Middle frontal gyrus (tissue), 1 donor: ENCODE measurements around the gene KIAA0513.

Experiments
- DNase-seq: peaks from one replicate; pipeline ENCODE4 v3.0.0-alpha.2; 2015; ENCODE audit warnings: low spot score; ENCODE audit errors: extremely low spot score

The KIAA0513 gene

GRCh38 chr16:85134076-85134788 is 106.6 kb downstream of the KIAA0513 start:
- DNase-seq: no peak

GRCh38 chr16:85134789-85135142 is 107.2 kb downstream of the KIAA0513 start:
- no peak for DNase-seq

- no peak for DNase-seq
Observed at GRCh38 chr16:85136213-85136701, 108.7 kb downstream of the KIAA0513 start.

GRCh38 chr16:85136702-85137322 is 109.2 kb downstream of the KIAA0513 start:
- DNase-seq: no peak

- DNase-seq: peak; percentile 71
Observed at GRCh38 chr16:85137323-85138072, 109.9 kb downstream of the KIAA0513 start.

GRCh38 chr16:85138073-85138824 is 110.7 kb downstream of the KIAA0513 start:
- no peak for DNase-seq

GRCh38 chr16:85138825-85139627 is 111.4 kb downstream of the KIAA0513 start:
- DNase-seq: no peak

GRCh38 chr16:85139881-85140339 is 112.3 kb downstream of the KIAA0513 start:
- DNase-seq: no peak

GRCh38 chr16:85140455-85141012 is 112.9 kb downstream of the KIAA0513 start:
- DNase-seq: no peak

GRCh38 chr16:85141491-85142128 is 114.0 kb downstream of the KIAA0513 start:
- no peak for DNase-seq

GRCh38 chr16:85142129-85142513 is 114.5 kb downstream of the KIAA0513 start:
- no peak for DNase-seq

GRCh38 chr16:85142771-85143211 is 115.2 kb downstream of the KIAA0513 start:
- DNase-seq: no peak
